ENCODE data around the gene SRC. TPM values are rescaled to one million over a fixed set of nuclear protein-coding genes. Genes with fewer than 3 reads are reported as not detected.

SRC gene
- total RNA-seq, 1 experiment from 2014 or later = 42.3 TPM

- ATAC-seq (no peak), DNase-seq (ENCODE audit: low read depth, low spot score) (no peak)
- POLR2A ChIA-PET = no interaction called here
- H3K36me3 ChIP-seq (ENCODE audit: control insufficient read depth in 1 of 2, insufficient read depth in 2 of 2, low read length in 2 of 2) = no peaks in the 10 kb centered on the region
- H3K4me3 ChIP-seq (replicated peaks in 1 of 2; ENCODE audit: low read depth in 1 of 2, low read length in 2 of 2) = no peak overlapping the region
- no peak for TF ChIP-seq EGR1 (IDR thresholded peaks at IDR 0.05; ENCODE audit: low read depth)
- no peak for TF ChIP-seq ZFX (IDR thresholded peaks at IDR 0.05)
- TF ChIP-seq ATF3 (IDR thresholded peaks at IDR 0.05) = no peak
- TF ChIP-seq SRF (IDR thresholded peaks at IDR 0.05; ENCODE audit: low read depth) = no peak
- TF ChIP-seq CBX3 (IDR thresholded peaks at IDR 0.05; ENCODE audit: low read depth) = no peak
- TF ChIP-seq TCF7L2 (IDR thresholded peaks at IDR 0.05; ENCODE audit: borderline replicate concordance, extremely low read depth, insufficient read depth, insufficient read length) = no peak
- TF ChIP-seq FOSL1 (IDR thresholded peaks at IDR 0.05; ENCODE audit: low read depth) = no peak
- no peak for TF ChIP-seq EZH2 (IDR thresholded peaks at IDR 0.05)
- TF ChIP-seq CTCF (IDR thresholded peaks at IDR 0.05 in 2 of 3, conservative IDR thresholded peaks at IDR 0.05 in 1 of 3; ENCODE audit: borderline replicate concordance in 1 of 3, insufficient read depth in 1 of 3, low read depth in 2 of 3, low read length in 2 of 3) = no peak
- TF ChIP-seq POLR2A (IDR thresholded peaks at IDR 0.05; ENCODE audit: borderline replicate concordance, extremely low read depth, insufficient read depth, insufficient read length) = no peak
- no peak for TF ChIP-seq MAX (IDR thresholded peaks at IDR 0.05)
- no peak for TF ChIP-seq SIN3A (IDR thresholded peaks at IDR 0.05; ENCODE audit: low read depth)
- H3K4me2 ChIP-seq (ENCODE audit: low read length) = no peak overlapping the region
- H3K27ac ChIP-seq (ENCODE audit: low read depth, low read length) = no peak overlapping the region
- intact Hi-C loops (cut with micrococcal nuclease) = no loop called here
- no peaks in the 10 kb centered on the region for H3K4me1 ChIP-seq (ENCODE audit: control insufficient read depth in 1 of 2, insufficient read depth in 2 of 2, low read length in 2 of 2)
- no peaks in the 10 kb centered on the region for H3K79me2 ChIP-seq (ENCODE audit: insufficient read depth, low read length)
- no peaks in the 10 kb centered on the region for H4K20me1 ChIP-seq (ENCODE audit: insufficient read depth)
- no peaks in the 10 kb centered on the region for H3K9me3 ChIP-seq (ENCODE audit: control insufficient read depth in 1 of 2, insufficient read depth in 1 of 2, low read depth in 1 of 2, low read length in 2 of 2)
- H3K9me2 ChIP-seq (ENCODE audit: insufficient read depth) = no peaks in the 10 kb centered on the region
- H3K9ac ChIP-seq (ENCODE audit: low read length) = no peak overlapping the region
- H3K27me3 ChIP-seq (ENCODE audit: insufficient read depth, low read length) = peaks cover 43% of the 10 kb centered on the region
- no peak overlapping the region for H2AFZ ChIP-seq (ENCODE audit: low read depth, low read length, poor library complexity, severe bottlenecking)
- BruUV-seq (replicated peaks) = no TSS peak
- CTCF ChIA-PET = no interaction called here
- RAD21 ChIA-PET (ENCODE audit: low non-redundant PET in 1 of 2, low total read pairs in 2 of 2, uncharacterized antibody in 2 of 2, unreplicated experiment in 2 of 2) = no interaction called here
Measured at GRCh38 chr20:37419774-37420542, 74.0 kb downstream of the SRC start.

Measured in HCT116 (cell line).